Neural cell (in vitro differentiated cells): ENCODE results near the gene FUT8. TPM values are rescaled to one million over a fixed set of nuclear protein-coding genes. Genes with fewer than 3 reads are reported as not detected.

ENCODE experiments used
- H2AFZ ChIP-seq: fragments of 200-600, 300-800 bp; sonication (generic), shearing (Covaris generic); 2 replicates; pipeline ENCODE4 v1.6.0; 2014; ENCODE audit warnings: low read depth, mild to moderate bottlenecking, antibody characterized with exemption, low read length, moderate library complexity
- H3F3A ChIP-seq: fragments of 200-600 bp; shearing (Covaris generic); 2 replicates; pipeline ENCODE4 v1.6.1; 2016; ENCODE audit warnings: mild to moderate bottlenecking, moderate library complexity, mixed read lengths, antibody characterized with exemption, low read length; ENCODE audit not compliant: insufficient read depth, poor library complexity, severe bottlenecking
- H3K27ac ChIP-seq: fragments of 200-600, 300-800 bp; sonication (generic), shearing (Covaris generic); 2 replicates; pipeline ENCODE4 v1.5.1; 2014; ENCODE audit warnings: mild to moderate bottlenecking, low read length, moderate library complexity
- H3K27me3 ChIP-seq: fragments of 300-800, 200-600 bp; sonication (generic), shearing (Covaris generic); 2 replicates; pipeline ENCODE4 v1.6.0; 2014; ENCODE audit warnings: mild to moderate bottlenecking, low read depth, low read length, moderate library complexity; ENCODE audit not compliant: insufficient read depth
- H3K36me3 ChIP-seq: fragments of 300-800, 200-600 bp; sonication (generic), shearing (Covaris generic); 2 replicates; pipeline ENCODE4 v1.5.1; 2014; ENCODE audit warnings: mild to moderate bottlenecking, antibody characterized with exemption, low read length, moderate library complexity; ENCODE audit not compliant: insufficient read depth
- H3K4me2 ChIP-seq: fragments of 300-800, 200-600 bp; sonication (generic), shearing (Covaris generic); 2 replicates; pipeline ENCODE4 v1.6.0; 2014; ENCODE audit warnings: mild to moderate bottlenecking, low read length
- H3K4me3 ChIP-seq: fragments of 300-800, 200-600 bp; sonication (generic), shearing (Covaris generic); 2 replicates; pipeline ENCODE4 v1.5.1; 2014; ENCODE audit warnings: mild to moderate bottlenecking, low read length, moderate library complexity
- H3K79me2 ChIP-seq: fragments of 200-600 bp; shearing (Covaris generic); replicated peaks from 2 replicates; pipeline ENCODE4 v1.6.0; 2014; ENCODE audit warnings: mild to moderate bottlenecking, low read length, moderate library complexity; ENCODE audit not compliant: insufficient read depth
- H3K9ac ChIP-seq: fragments of 300-800, 200-600 bp; sonication (generic), shearing (Covaris generic); 2 replicates; pipeline ENCODE4 v1.6.1; 2016; ENCODE audit warnings: mild to moderate bottlenecking, low read length, mixed read lengths
- H3K9me2 ChIP-seq: fragments of 200-600 bp; shearing (Covaris generic); 2 replicates; pipeline ENCODE4 v1.6.1; 2016; ENCODE audit warnings: mild to moderate bottlenecking, low read length, mixed read lengths; ENCODE audit not compliant: insufficient read depth
- H3K9me3 ChIP-seq: fragments of 200-600, 300-800 bp; sonication (generic), shearing (Covaris generic); 2 replicates; pipeline ENCODE4 v1.6.1; 2016; ENCODE audit warnings: mild to moderate bottlenecking, mixed run types, low read length, moderate library complexity, mixed read lengths
- H4K20me1 ChIP-seq: fragments of 200-600 bp; shearing (Covaris generic); 2 replicates; pipeline ENCODE4 v1.6.1; 2016; ENCODE audit warnings: mild to moderate bottlenecking, mixed run types; ENCODE audit not compliant: insufficient read depth
- CTCF ChIP-seq: fragments of 450-650 bp; IDR thresholded peaks from 2 replicates; pipeline ENCODE4 v1.5.1; 2014; ENCODE audit warnings: antibody characterized with exemption, mild to moderate bottlenecking, moderate library complexity; ENCODE audit not compliant: poor library complexity, severe bottlenecking
- EP300 ChIP-seq: fragments of 450-650 bp; conservative IDR thresholded peaks from 2 replicates; pipeline ENCODE4 v1.6.1; 2014; ENCODE audit warnings: antibody characterized with exemption, mild to moderate bottlenecking, moderate library complexity; ENCODE audit not compliant: poor library complexity, severe bottlenecking
- EZH2 ChIP-seq: fragments of 200-600, 300-800 bp; shearing (Covaris generic), sonication (generic); IDR thresholded peaks from 2 replicates; pipeline ENCODE4 v1.6.1; 2014; ENCODE audit warnings: antibody characterized with exemption, low read length, borderline replicate concordance, mild to moderate bottlenecking; ENCODE audit not compliant: insufficient read depth, poor library complexity, severe bottlenecking
- MXI1 ChIP-seq: fragments of 450-650 bp; conservative IDR thresholded peaks from 2 replicates; pipeline ENCODE4 v1.6.1; 2014; ENCODE audit warnings: antibody characterized with exemption, mild to moderate bottlenecking; ENCODE audit not compliant: poor library complexity, severe bottlenecking
- POLR2AphosphoS5 ChIP-seq: IDR thresholded peaks from 2 replicates; pipeline ENCODE4 v1.6.1; 2012
- RAD21 ChIP-seq: fragments of 450-650 bp; conservative IDR thresholded peaks from 2 replicates; pipeline ENCODE4 v1.6.1; 2014; ENCODE audit warnings: antibody characterized with exemption, mild to moderate bottlenecking, moderate library complexity
- REST ChIP-seq: IDR thresholded peaks from 2 replicates; pipeline ENCODE4 v1.6.1; 2012; ENCODE audit warnings: borderline replicate concordance
- SMC3 ChIP-seq: fragments of 450-650 bp; conservative IDR thresholded peaks from 2 replicates; pipeline ENCODE4 v1.6.1; 2014; ENCODE audit warnings: antibody characterized with exemption, mild to moderate bottlenecking, moderate library complexity; ENCODE audit not compliant: poor library complexity
- TAF1 ChIP-seq: IDR thresholded peaks from 2 replicates; pipeline ENCODE4 v1.6.1; 2012; ENCODE audit warnings: low read depth
- polyA plus RNA-seq: library from polyadenylated mRNA; depleted of rRNA; stranded (reverse); fragments of >200 nt; gene quantifications from 2 replicates; pipeline ENCODE4 v1.2.3, GENCODE V29; 2014

The FUT8 gene
- polyA plus RNA-seq, 1 donor from 2014 or later = 72.8 TPM

GRCh38 chr14:65750906-65751305 is 338.4 kb downstream of the FUT8 start:
- TF ChIP-seq TAF1 = no peak
- peak; percentile 70 for TF ChIP-seq POLR2AphosphoS5
- TF ChIP-seq SMC3 = no peak
- no peaks in the 10 kb centered on the region for H3K9me2 ChIP-seq
- no peaks in the 10 kb centered on the region for H3F3A ChIP-seq
- no peak overlapping the region for H3K4me2 ChIP-seq
- no peaks in the 10 kb centered on the region for H3K9me3 ChIP-seq
- no peak overlapping the region for H3K9ac ChIP-seq
- H3K27ac ChIP-seq = peak overlapping the region; percentile 52
- no peaks in the 10 kb centered on the region for H3K36me3 ChIP-seq
- no peaks in the 10 kb centered on the region for H4K20me1 ChIP-seq
- H3K4me3 ChIP-seq = peak overlapping the region; percentile 11
- no peak overlapping the region for H2AFZ ChIP-seq
- no peaks in the 10 kb centered on the region for H3K79me2 ChIP-seq
- no peaks in the 10 kb centered on the region for H3K27me3 ChIP-seq

GRCh38 chr14:65751510-65751909 is 339.0 kb downstream of the FUT8 start:
- Histone ChIP-seq H3K27ac (peak overlapping the region; percentile 52), H3K9ac (no peak overlapping the region), H3K27me3 (no peaks in the 10 kb centered on the region), H2AFZ (no peak overlapping the region), H3K9me3 (no peaks in the 10 kb centered on the region), H4K20me1 (no peaks in the 10 kb centered on the region), H3F3A (no peaks in the 10 kb centered on the region), H3K4me2 (no peak overlapping the region), H3K9me2 (no peaks in the 10 kb centered on the region), H3K4me3 (peak overlapping the region; percentile 11), H3K79me2 (no peaks in the 10 kb centered on the region), H3K36me3 (no peaks in the 10 kb centered on the region)
- no peak for TF ChIP-seq TAF1
- no peak for TF ChIP-seq EP300
- no peak for TF ChIP-seq POLR2AphosphoS5
- TF ChIP-seq CTCF = no peak
- TF ChIP-seq RAD21 = no peak
- no peak for TF ChIP-seq REST
- no peak for TF ChIP-seq EZH2
- no peak for TF ChIP-seq SMC3
- no peak for TF ChIP-seq MXI1

- TF ChIP-seq SMC3 (no peak), EZH2 (no peak), EP300 (no peak), RAD21 (no peak), REST (no peak), MXI1 (no peak), TAF1 (no peak), POLR2AphosphoS5 (no peak), CTCF (no peak)
- Histone ChIP-seq H3K9me3 (no peaks in the 10 kb centered on the region), H3K9me2 (no peaks in the 10 kb centered on the region), H3K36me3 (no peaks in the 10 kb centered on the region), H3K79me2 (no peaks in the 10 kb centered on the region), H3F3A (no peaks in the 10 kb centered on the region), H3K4me3 (no peak overlapping the region), H3K27ac (no peak overlapping the region), H3K9ac (no peak overlapping the region), H3K4me2 (no peak overlapping the region), H3K27me3 (no peaks in the 10 kb centered on the region), H2AFZ (no peak overlapping the region), H4K20me1 (no peaks in the 10 kb centered on the region)
Observed at GRCh38 chr14:65753061-65753460, 340.5 kb downstream of the FUT8 start.
